Activated CD4-positive, alpha-beta T cell treated with anti-CD3 and anti-CD28 coated beads, Interleukin-2, amount 10 ng/mL, durations not matched to agents 7 days and 5 days (primary cell): ENCODE measurements around the gene ZNF740. TPM values are rescaled to one million over a fixed set of nuclear protein-coding genes. Genes with fewer than 3 reads are reported as not detected.

ENCODE experiments used
- CTCF ChIA-PET: fragments of 350-600 bp; sonication (Branson Sonifier 250); formaldehyde crosslinking; loops from one replicate; lab custom pipeline; 2021; ENCODE audit warnings: antibody characterized with exemption; lab: Charles Lee
- POLR2A ChIA-PET: fragments of 350-600 bp; sonication (Branson Sonifier 250); formaldehyde crosslinking; loops from one replicate; lab custom pipeline; 2021; ENCODE audit warnings: antibody characterized with exemption; lab: Charles Lee
- DNase-seq: peaks from one replicate; pipeline ENCODE4 v3.0.0-alpha.2; 2020
- H3K27ac Mint-ChIP-seq: one replicate; pipeline ENCODE4 v1.8.0; 2021; ENCODE audit warnings: mild to moderate bottlenecking, moderate library complexity, mixed read lengths
- H3K27me3 Mint-ChIP-seq: one replicate; pipeline ENCODE4 v1.8.0; 2021; ENCODE audit warnings: mixed read lengths
- H3K36me3 Mint-ChIP-seq: one replicate; pipeline ENCODE4 v1.8.0; 2021; ENCODE audit warnings: low read depth, mixed read lengths
- H3K4me1 Mint-ChIP-seq: one replicate; pipeline ENCODE4 v1.8.0; 2021; ENCODE audit warnings: mixed read lengths
- H3K4me3 Mint-ChIP-seq: one replicate; pipeline ENCODE4 v1.8.0; 2021; ENCODE audit warnings: mild to moderate bottlenecking, moderate library complexity, mixed read lengths
- H3K9me3 Mint-ChIP-seq: one replicate; pipeline ENCODE4 v1.8.0; 2021; ENCODE audit warnings: mixed read lengths
- total RNA-seq, 2 experiments: library from RNA; stranded (reverse); gene quantifications; one replicate each; pipeline ENCODE4 v1.2.3, GENCODE V29; 2021

ZNF740 gene
- total RNA-seq, 2 experiments from 2014 or later = 38.9 to 44.1 TPM

DNA sequence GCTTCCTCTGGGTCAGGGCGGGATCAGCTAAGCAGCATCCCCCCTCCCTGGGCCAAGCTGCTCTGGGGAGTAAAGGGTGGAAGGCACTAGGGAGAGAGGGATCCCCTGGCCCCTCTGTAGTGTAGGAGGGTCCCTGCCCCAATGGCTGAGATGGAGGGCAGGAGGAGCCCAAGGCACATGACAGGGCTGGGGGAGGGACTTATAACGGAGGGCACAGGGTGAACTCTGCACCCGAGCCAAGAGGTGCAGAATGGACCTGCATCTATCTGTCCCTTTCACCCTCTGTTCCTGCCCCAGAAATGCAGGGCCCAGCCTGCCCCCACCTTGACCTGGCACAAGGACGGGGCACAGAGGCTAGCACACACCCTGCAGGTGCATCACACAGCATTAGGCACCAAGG, 30.3 kb downstream of the ZNF740 start:
- Mint-ChIP-seq H3K27me3 (no peaks in the 10 kb centered on the region), H3K4me3 (no peak overlapping the region), H3K4me1 (peaks cover 85% of the 10 kb centered on the region), H3K9me3 (no peaks in the 10 kb centered on the region), H3K36me3 (peaks cover 72% of the 10 kb centered on the region), H3K27ac (no peak overlapping the region)
- ChIA-PET CTCF (interaction anchor here (1.0 to 12.6 kb wide), 7 partner anchors 22 to 110 kb away, joined by 3 to 117 read pairs (median 7); partner anchors contain the start of genes AAAS and ESPL1), POLR2A (no interaction called here)
- no peak for DNase-seq

DNA sequence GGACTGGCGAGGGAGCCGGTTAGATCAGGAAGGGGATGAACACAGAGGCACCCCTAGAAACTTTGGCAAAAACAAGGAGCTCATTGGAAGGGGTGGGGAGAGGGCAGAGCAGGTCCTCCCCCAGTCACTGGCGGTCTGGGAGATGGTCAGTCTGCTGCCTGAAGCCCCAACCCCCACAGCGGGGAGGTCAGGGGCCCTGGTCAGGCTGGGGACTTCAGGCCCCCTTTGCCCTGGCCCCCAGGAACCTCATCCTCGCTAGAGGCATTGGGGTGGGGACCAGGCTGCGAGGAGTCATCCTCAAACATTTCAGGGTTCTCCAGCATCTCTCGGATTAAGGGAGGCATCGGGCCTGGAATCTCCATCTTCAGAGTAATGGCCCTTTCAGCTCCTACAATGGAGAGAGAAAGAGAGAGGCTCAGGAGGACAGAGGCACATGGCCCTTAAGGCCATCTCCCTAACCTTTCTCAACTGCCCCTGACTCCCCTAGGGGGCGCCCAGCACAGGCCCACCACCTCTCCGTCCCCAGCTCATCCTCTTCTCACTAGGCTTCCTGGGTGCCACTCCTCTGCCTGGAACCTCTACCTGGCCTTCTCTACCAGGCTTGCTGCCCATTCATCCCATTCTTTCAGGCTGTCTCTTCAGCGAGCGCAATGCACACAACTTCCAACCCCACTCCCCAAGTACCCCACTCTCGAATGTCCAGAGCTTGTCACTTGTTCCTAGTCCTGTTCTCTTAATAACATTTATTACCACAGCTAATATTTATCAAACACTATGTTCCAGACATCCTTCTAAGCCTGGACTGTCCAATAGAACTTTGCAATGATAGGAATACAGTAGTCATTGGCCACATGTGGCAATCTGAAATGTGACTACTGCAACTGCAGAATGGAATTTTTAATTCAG, 31.2 kb downstream of the ZNF740 start:
- H3K4me1 Mint-ChIP-seq = peaks cover 92% of the 10 kb centered on the region
- H3K9me3 Mint-ChIP-seq = no peaks in the 10 kb centered on the region
- peaks cover 72% of the 10 kb centered on the region for H3K36me3 Mint-ChIP-seq
- DNase-seq = no peak
- peak overlapping the region; percentile 15 for H3K27ac Mint-ChIP-seq
- no peaks in the 10 kb centered on the region for H3K27me3 Mint-ChIP-seq
- no peak overlapping the region for H3K4me3 Mint-ChIP-seq
- CTCF ChIA-PET = interaction anchor here (0.5 to 12.6 kb wide), 23 partner anchors 8 to 248 kb away, joined by 3 to 117 read pairs (median 5); partner anchors contain the start of genes AAAS, ESPL1 and PFDN5
- POLR2A ChIA-PET = no interaction called here

DNA sequence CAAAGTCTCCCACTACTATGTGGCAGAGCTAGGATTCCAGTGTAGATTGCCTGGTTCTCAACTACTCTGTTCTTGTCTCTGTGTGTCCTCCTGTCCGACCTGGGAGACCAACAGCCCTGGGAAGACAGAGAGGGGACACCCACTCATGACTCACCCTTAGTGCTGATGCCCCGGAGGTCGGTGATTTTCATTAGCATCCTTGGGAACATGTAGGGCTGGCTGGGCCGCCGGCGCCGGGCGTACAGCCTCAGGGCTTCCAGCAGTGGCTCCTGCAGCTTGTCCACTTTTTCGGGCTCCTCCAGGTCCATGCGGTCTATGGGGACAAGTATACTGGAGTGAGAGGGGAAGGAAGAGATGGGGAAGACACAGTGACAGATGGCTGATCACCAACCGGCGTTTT, 32.4 kb downstream of the ZNF740 start:
- Mint-ChIP-seq H3K9me3 (no peaks in the 10 kb centered on the region), H3K36me3 (peaks cover 78% of the 10 kb centered on the region), H3K4me3 (no peak overlapping the region), H3K27ac (peak overlapping the region; percentile 37), H3K27me3 (no peaks in the 10 kb centered on the region), H3K4me1 (peaks cover 93% of the 10 kb centered on the region)
- ChIA-PET POLR2A (no interaction called here), CTCF (interaction anchor here (0.7 to 12.6 kb wide), 22 partner anchors 10 to 132 kb away, joined by 3 to 117 read pairs (median 5); partner anchors contain the start of genes AAAS, CSAD, ESPL1 and ZNF740)
- no peak for DNase-seq

DNA sequence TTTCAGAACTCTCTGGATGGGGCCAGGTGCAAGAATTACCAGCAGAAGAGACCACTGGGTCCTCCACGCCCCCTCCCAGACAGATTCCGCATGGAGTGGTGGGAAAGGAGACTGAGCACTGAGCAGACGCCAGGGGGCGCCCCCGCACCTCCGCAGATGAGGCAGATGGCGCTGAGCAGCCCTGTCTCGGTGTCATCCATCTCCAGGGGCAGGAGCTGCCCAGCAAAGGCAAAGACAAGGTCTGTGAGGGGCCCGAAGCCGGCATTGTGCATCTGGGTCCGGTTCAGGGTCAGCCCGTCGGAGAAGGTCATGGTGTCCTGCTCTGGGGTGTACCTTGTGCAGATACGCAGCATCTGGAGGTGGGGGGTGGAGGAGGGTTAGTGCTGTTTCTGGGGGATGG, 32.8 kb downstream of the ZNF740 start:
- Mint-ChIP-seq H3K27ac (peak overlapping the region; percentile 37), H3K4me1 (peaks cover 93% of the 10 kb centered on the region), H3K9me3 (no peaks in the 10 kb centered on the region), H3K27me3 (no peaks in the 10 kb centered on the region), H3K4me3 (no peak overlapping the region), H3K36me3 (peaks cover 79% of the 10 kb centered on the region)
- peak; percentile 84 for DNase-seq
- ChIA-PET POLR2A (no interaction called here), CTCF (interaction anchor here (0.6 to 12.6 kb wide), 44 partner anchors 9 to 513 kb away, joined by 3 to 117 read pairs (median 5); partner anchors contain the start of genes AAAS, CSAD, ESPL1 and PFDN5)

DNA sequence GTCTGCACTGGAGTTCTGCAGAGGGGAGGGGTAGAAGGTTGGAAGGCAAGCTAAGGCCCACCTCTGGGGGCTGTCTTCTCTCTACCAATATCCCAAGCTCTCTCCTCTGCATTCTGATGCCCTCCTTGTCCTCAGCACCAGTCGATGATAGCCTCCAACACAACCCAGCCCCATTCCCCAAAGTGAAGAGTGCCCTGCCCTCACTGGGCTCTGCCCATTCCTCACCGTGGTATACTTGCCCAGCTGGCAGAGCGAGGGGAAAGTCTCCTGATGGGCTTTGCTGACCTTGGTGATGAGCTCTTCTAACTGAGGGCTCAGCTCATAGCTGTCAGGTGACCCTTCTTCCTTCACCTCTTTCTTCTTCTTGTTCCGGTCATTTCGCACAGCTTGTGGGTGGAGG, 33.7 kb downstream of the ZNF740 start:
- Mint-ChIP-seq H3K4me3 (no peak overlapping the region), H3K36me3 (peaks cover 80% of the 10 kb centered on the region)

DNA sequence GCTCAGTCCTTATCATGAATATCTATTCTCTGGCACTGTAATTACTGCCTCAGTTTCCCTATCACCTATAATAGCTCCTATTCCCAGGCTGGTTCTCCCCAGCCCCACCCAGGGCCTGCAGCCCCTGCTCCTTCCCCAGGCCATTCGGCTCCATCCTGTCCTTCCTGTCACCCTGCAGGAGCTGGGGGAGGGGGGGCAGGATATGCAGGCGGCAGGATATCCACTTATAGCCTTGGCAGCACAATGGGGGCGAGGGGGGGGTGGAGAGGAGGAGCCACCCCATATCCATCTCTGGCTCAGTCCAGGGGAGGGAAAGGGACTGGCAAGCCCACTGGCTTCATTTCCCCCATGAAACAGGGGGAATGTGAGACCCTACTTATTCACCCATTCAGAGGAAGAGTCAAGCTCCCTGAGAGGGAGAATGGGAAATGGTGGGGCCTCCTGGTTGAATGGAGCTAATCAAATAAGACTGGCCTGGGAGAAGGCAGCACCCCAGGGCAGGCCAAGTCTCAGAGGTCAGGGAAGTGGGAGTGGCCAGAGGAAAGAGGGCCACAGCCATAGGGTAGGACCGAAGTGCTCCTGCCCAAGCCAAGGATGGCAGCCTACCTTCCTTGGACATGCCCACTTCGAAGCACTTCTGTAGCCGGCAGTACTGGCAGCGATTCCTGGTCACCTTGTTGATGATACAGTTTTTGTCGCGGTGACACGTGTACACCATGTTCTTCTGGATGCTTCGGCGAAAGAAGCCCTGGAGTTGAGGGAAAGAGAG, 34.3 kb downstream of the ZNF740 start:
- CTCF ChIA-PET = interaction anchor here (0.8 to 12.6 kb wide), 17 partner anchors 10 to 106 kb away, joined by 3 to 117 read pairs (median 9); partner anchors contain the start of genes AAAS, CSAD, ESPL1 and ZNF740
- Mint-ChIP-seq H3K4me1 (peaks cover 85% of the 10 kb centered on the region), H3K27me3 (no peaks in the 10 kb centered on the region), H3K4me3 (no peak overlapping the region), H3K36me3 (peaks cover 82% of the 10 kb centered on the region), H3K27ac (peak overlapping the region; percentile 51), H3K9me3 (no peaks in the 10 kb centered on the region)
- POLR2A ChIA-PET = no interaction called here
- DNase-seq = no peak

More for the DNA sequence above, 33.7 kb downstream of the ZNF740 start:
- Mint-ChIP-seq H3K9me3 (no peaks in the 10 kb centered on the region), H3K4me1 (peaks cover 91% of the 10 kb centered on the region), H3K27me3 (no peaks in the 10 kb centered on the region), H3K27ac (peak overlapping the region; percentile 44)
- ChIA-PET CTCF (interaction anchor here (0.9 to 12.6 kb wide), 30 partner anchors 9 to 513 kb away, joined by 3 to 117 read pairs (median 6); partner anchors contain the start of genes AAAS, CSAD, ESPL1 and RARG), POLR2A (no interaction called here)
- no peak for DNase-seq

DNA sequence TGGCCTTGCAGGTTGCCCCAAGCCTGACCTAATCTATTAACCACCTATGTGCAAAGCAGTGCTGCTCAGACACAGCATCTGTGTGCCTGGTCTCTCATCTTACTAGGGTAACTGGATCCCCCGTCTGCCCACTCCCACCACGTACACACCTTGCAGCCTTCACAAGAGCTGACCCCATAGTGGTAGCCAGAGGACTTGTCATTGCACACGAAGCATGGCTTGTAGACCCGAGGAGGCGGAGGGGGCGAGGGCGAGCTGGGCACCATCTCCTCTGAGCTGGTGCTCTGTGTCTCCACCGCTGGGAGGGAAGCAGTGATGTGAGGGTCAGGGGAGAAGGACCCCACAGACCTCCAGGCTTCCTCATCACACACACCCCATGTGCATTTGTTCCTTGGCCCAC, 35.0 kb downstream of the ZNF740 start:
- POLR2A ChIA-PET = no interaction called here
- Mint-ChIP-seq H3K27ac (peak overlapping the region; percentile 51), H3K9me3 (no peaks in the 10 kb centered on the region), H3K27me3 (no peaks in the 10 kb centered on the region), H3K4me1 (peaks cover 81% of the 10 kb centered on the region), H3K36me3 (peaks cover 76% of the 10 kb centered on the region), H3K4me3 (no peak overlapping the region)
- no peak for DNase-seq
- CTCF ChIA-PET = interaction anchor here (0.8 to 12.6 kb wide), 13 partner anchors 10 to 106 kb away, joined by 3 to 117 read pairs (median 6); partner anchors contain the start of genes AAAS, CSAD, ESPL1 and PFDN5

DNA sequence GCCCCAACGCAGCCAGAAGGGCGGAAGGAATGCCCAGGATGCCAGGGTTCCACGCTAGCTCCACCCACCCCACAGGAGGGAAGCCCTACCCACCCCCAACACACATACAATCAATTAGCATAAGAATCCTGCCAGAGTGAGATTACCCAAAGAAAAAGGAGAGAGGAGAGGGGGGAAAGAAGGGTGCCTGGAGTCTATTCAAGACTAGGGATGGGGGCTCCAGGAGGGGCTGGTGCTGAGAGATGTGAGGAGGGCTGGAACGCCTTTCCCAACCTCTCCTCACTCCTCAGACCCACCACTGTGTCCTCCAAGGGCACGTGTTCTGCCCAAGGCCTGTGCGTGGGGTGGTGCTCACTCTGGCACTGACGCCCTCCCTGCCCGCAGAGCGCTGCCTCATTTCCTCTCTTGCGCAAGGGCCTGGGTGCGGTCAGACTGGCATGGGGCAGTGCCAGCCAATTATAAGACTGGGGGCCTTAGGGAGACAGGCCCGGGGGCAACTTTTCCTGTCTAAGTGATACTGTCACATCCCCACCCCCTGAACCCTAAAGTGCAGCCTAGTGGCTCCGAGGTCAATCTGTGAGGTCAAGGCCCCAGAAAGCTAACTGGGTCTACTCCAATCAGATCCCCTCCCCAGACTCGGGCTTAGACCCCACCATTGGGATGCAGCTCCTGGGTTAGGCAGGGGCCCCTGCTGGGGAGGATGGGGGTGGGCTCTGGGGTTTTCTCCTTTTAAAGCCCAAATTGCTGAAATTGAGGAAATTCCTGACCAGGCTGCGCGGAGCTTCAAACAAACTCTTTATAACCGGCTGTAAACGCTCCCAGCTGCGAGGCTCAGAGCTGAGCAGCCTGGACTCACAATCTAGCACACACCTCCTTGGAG, 36.8 kb downstream of the ZNF740 start:
- H3K4me3 Mint-ChIP-seq = peak overlapping the region; percentile 98
- no peaks in the 10 kb centered on the region for H3K9me3 Mint-ChIP-seq
- CTCF ChIA-PET = interaction anchor here (0.9 to 12.6 kb wide), 11 partner anchors 12 to 104 kb away, joined by 3 to 117 read pairs (median 5); partner anchors contain the start of genes AAAS, ESPL1 and PFDN5
- POLR2A ChIA-PET = no interaction called here
- H3K4me1 Mint-ChIP-seq = peaks cover 73% of the 10 kb centered on the region
- H3K27me3 Mint-ChIP-seq = no peaks in the 10 kb centered on the region
- peak overlapping the region; percentile 89 for H3K27ac Mint-ChIP-seq
- H3K36me3 Mint-ChIP-seq = peaks cover 63% of the 10 kb centered on the region
- DNase-seq = no peak

DNA sequence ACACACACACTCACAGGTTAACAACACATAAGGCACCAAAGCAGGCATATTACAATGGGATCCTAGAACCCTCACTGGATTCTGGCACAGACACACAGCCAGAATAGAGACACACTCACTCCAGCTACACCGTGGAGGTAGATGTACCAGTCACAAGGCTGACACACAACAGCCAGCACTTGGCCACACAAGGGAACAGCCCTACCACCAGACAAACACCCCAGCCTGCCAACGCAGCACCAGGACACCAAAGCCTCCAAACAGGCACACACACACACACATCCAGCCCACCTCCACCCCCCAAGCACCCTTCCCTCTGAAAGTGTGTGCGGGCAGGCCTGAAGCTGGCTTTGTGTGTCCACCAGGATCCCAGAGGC, 37.4 kb downstream of the ZNF740 start:
- H3K36me3 Mint-ChIP-seq = peaks cover 57% of the 10 kb centered on the region
- peak overlapping the region; percentile 89 for H3K27ac Mint-ChIP-seq
- H3K4me1 Mint-ChIP-seq = peaks cover 75% of the 10 kb centered on the region
- no peaks in the 10 kb centered on the region for H3K27me3 Mint-ChIP-seq
- ChIA-PET CTCF (interaction anchor here (0.6 to 12.6 kb wide), 6 partner anchors 17 to 211 kb away, joined by 3 to 117 read pairs (median 4); partner anchors contain the start of genes AAAS and ESPL1), POLR2A (no interaction called here)
- no peak for DNase-seq
- no peaks in the 10 kb centered on the region for H3K9me3 Mint-ChIP-seq
- H3K4me3 Mint-ChIP-seq = peak overlapping the region; percentile 98

DNA sequence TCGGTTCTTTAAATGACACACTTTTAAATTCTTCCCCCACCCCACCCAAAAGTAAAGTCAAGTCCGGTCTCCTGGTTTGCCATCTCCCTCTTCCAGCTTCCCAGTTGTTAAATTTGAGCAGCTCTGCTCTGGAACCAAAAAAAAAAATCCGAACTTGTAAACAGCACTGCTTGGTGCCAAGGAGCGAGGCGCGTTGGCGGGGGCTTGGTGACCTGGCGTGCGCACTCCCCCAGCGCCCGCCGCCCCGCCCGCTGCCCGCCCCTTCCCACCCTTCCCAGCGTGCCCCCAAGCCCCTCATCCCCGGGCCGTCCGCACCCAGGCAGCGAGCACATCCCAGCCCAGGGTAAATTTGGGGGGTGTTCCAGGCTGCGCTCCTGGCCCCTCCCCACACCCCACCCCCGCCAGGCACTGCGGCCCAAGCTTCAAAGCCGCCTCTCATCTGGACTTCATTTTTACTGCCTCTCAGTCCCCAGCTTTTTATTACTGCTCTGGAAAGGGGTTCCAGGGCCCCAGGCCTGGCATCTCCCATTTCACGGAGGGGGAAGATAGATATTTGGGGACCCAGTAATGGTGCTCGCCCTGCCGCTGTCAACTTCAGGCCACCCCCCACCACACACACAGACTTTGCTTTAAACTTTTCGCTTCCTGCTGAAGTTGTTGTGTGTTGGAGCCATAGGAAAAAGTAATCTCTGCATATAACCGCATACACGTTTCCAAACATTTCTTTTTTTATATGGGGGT, 38.2 kb downstream of the ZNF740 start:
- ChIA-PET CTCF (interaction anchor here (0.6 to 12.6 kb wide), 8 partner anchors 9 to 212 kb away, joined by 3 to 117 read pairs (median 4); partner anchors contain the start of genes ESPL1 and ITGB7), POLR2A (no interaction called here)
- Mint-ChIP-seq H3K36me3 (peaks cover 49% of the 10 kb centered on the region), H3K27me3 (no peaks in the 10 kb centered on the region), H3K9me3 (no peaks in the 10 kb centered on the region), H3K4me3 (peak overlapping the region; percentile 98), H3K4me1 (peaks cover 74% of the 10 kb centered on the region), H3K27ac (peak overlapping the region; percentile 92)
- DNase-seq = no peak
